Lower lobe of right lung (tissue), 2 donors: Measurements from ENCODE around the gene MAT2A. TPM values are rescaled to one million over a fixed set of nuclear protein-coding genes. Genes with fewer than 3 reads are reported as not detected.
"Not testable (repeated sequence)": the region's sequence is repeated elsewhere in the genome, so short reads cannot be mapped to it uniquely, and the experiment has no call there.

Source experiments
- ATAC-seq, 2 donors: fragments of 200-7000 bp; cut with Tn5 transposase; one replicate each; pipeline ENCODE4 v1.9.1; 2020 to 2022; ENCODE audit warnings: mild to moderate bottlenecking in 2 of 2, moderate library complexity in 2 of 2
- DNase-seq: peaks from one replicate; pipeline ENCODE4 v3.0.0-alpha.2; 2020
- H3K27ac ChIP-seq: fragments of 200-600 bp; one replicate; pipeline ENCODE4 v1.8.0; 2022
- H3K27me3 ChIP-seq: fragments of 200-600 bp; one replicate; pipeline ENCODE4 v1.8.0; 2022; ENCODE audit warnings: low read depth
- H3K36me3 ChIP-seq: fragments of 200-600 bp; one replicate; pipeline ENCODE4 v1.8.0; 2022; ENCODE audit warnings: mild to moderate bottlenecking
- H3K4me1 ChIP-seq: fragments of 200-600 bp; one replicate; pipeline ENCODE4 v1.8.0; 2022
- H3K4me3 ChIP-seq: fragments of 200-600 bp; one replicate; pipeline ENCODE4 v1.8.0; 2022; ENCODE audit warnings: mild to moderate bottlenecking
- H3K9me3 ChIP-seq: fragments of 200-600 bp; one replicate; pipeline ENCODE4 v1.8.0; 2022
- intact Hi-C: fragments of 100-400 bp; cut with DNase I; formaldehyde crosslinking; loops from one replicate; pipeline ENCODE4 v1.11.0; 2022
- total RNA-seq: library from RNA; stranded (reverse); fragmentation: NEBNext Ultra II Directional; extraction: Animal tissue kit (Norgen Biotek cat#: 25700); gene quantifications from one replicate; pipeline ENCODE4 v1.2.1, GENCODE V29; 2021
- TF ChIP-seq, protein P1 (sequence below): fragments of 200-600 bp; IDR thresholded peaks from one replicate; pipeline ENCODE4 v1.8.0; 2022; ENCODE audit warnings: antibody characterized with exemption, mild to moderate bottlenecking
- donor health status: DM: no; HTN: yes; CAD: no; lungs with severe emphysema.

Gene MAT2A
- total RNA-seq, 1 donor from 2014 or later: 183 TPM

DNA sequence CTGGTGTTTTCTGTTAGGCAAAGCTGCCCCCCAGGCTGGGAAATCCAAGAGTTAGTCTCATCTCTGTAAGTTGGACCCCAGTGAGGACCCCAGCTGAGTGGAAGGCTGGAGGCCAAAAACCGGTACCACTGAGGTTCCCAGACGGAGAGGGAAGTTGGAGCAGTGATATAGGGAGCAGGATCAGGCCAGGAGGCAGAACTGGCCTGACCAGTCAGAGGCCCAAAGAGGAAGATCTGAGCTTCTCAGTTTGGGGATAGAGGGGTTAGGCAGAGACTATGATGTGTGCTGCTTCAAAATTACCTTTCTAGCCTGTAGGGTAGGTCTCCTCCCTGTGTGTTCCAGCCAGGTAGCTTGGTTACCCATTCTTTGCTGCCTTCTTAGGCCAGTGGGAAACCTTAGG, 52.0 kb downstream of the MAT2A start:
- Histone ChIP-seq H3K4me3 (no peak overlapping the region), H3K27ac (peak overlapping the region; percentile 95), H3K4me1 (peaks cover 90% of the 10 kb centered on the region), H3K27me3 (no peaks in the 10 kb centered on the region), H3K36me3 (no peaks in the 10 kb centered on the region), H3K9me3 (no peaks in the 10 kb centered on the region)
- DNase-seq (no peak), ATAC-seq (no peak)
- TF ChIP-seq, protein P1, sequence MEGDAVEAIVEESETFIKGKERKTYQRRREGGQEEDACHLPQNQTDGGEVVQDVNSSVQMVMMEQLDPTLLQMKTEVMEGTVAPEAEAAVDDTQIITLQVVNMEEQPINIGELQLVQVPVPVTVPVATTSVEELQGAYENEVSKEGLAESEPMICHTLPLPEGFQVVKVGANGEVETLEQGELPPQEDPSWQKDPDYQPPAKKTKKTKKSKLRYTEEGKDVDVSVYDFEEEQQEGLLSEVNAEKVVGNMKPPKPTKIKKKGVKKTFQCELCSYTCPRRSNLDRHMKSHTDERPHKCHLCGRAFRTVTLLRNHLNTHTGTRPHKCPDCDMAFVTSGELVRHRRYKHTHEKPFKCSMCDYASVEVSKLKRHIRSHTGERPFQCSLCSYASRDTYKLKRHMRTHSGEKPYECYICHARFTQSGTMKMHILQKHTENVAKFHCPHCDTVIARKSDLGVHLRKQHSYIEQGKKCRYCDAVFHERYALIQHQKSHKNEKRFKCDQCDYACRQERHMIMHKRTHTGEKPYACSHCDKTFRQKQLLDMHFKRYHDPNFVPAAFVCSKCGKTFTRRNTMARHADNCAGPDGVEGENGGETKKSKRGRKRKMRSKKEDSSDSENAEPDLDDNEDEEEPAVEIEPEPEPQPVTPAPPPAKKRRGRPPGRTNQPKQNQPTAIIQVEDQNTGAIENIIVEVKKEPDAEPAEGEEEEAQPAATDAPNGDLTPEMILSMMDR: no peak
- intact Hi-C loops: no loop called here

DNA sequence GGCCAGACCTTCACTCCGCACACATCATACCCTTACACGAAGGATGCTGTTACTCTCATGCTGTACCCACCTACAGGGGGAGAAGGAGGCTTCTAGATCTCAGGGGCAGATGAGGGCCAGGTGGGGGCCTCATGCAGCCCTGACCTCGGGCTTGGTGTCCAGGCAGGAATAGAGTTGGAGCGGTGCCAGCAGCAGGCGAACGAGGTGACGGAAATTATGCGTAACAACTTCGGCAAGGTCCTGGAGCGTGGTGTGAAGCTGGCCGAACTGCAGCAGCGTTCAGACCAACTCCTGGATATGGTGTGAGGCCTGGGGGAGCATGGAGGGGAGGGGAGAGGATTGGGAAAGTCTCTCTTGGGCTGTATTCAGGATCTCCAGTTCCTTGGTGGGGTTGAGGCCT, 52.6 kb downstream of the MAT2A start:
- no peak for DNase-seq
- H3K27me3 ChIP-seq: no peaks in the 10 kb centered on the region
- ATAC-seq: no peak
- H3K4me3 ChIP-seq: no peak overlapping the region
- intact Hi-C loops: no loop called here
- no peaks in the 10 kb centered on the region for H3K9me3 ChIP-seq
- H3K36me3 ChIP-seq: peaks cover 1% of the 10 kb centered on the region
- H3K4me1 ChIP-seq: peaks cover 89% of the 10 kb centered on the region
- peak overlapping the region; percentile 95 for H3K27ac ChIP-seq
- TF ChIP-seq, protein P1: no peak

GRCh38 chr2:85592299-85592698, 53.3 kb downstream of the MAT2A start:
- H3K27me3 ChIP-seq, intact Hi-C loops, H3K9me3 ChIP-seq, ATAC-seq, H3K4me3 ChIP-seq, DNase-seq, H3K36me3 ChIP-seq: not testable (repeated sequence)
- Histone ChIP-seq H3K27ac (peak overlapping the region; percentile 95), H3K4me1 (peaks cover 89% of the 10 kb centered on the region)

GRCh38 chr2:85593023-85593422, 54.1 kb downstream of the MAT2A start:
- peaks cover 82% of the 10 kb centered on the region for H3K4me1 ChIP-seq

More at GRCh38 chr2:85593023-85593422, 54.1 kb downstream of the MAT2A start:
- Histone ChIP-seq H3K27ac (no peak overlapping the region), H3K9me3 (no peaks in the 10 kb centered on the region), H3K4me3 (no peak overlapping the region), H3K27me3 (no peaks in the 10 kb centered on the region), H3K36me3 (peaks cover 16% of the 10 kb centered on the region)
- TF ChIP-seq, protein P1: no peak
- ATAC-seq (no peak), DNase-seq (no peak)
- intact Hi-C loops: no loop called here

Other genes with a start within 250 kb of the MAT2A start
- gene TGOLN2, start 211.2 kb upstream of the MAT2A start, total RNA-seq: 171 TPM
- gene RETSAT, start 184.6 kb upstream of the MAT2A start, total RNA-seq: 55.5 TPM
- gene ELMOD3, start 184.4 kb upstream of the MAT2A start, total RNA-seq: 19.6 TPM
- 555 TPM for gene CAPG, start 128.8 kb upstream of the MAT2A start, total RNA-seq
- 0.97 TPM for gene SH2D6, start 120.5 kb upstream of the MAT2A start, total RNA-seq
- gene GGCX, start 22.3 kb downstream of the MAT2A start, total RNA-seq: 62.2 TPM
- 272 TPM for gene VAMP8, start 38.4 kb downstream of the MAT2A start, total RNA-seq
- gene VAMP5, start 45.3 kb downstream of the MAT2A start, total RNA-seq: 87.0 TPM
- 89.8 TPM for gene RNF181, start 56.6 kb downstream of the MAT2A start, total RNA-seq
- gene TMEM150A, start 63.5 kb downstream of the MAT2A start, total RNA-seq: 28.9 TPM
- gene C2orf68, start 72.9 kb downstream of the MAT2A start, total RNA-seq: 40.6 TPM
- gene USP39, start 77.0 kb downstream of the MAT2A start, total RNA-seq: 40.2 TPM
- gene SFTPB, start 129.0 kb downstream of the MAT2A start, total RNA-seq: 12,584 TPM
- gene GNLY, start 155.2 kb downstream of the MAT2A start, total RNA-seq: 21.5 TPM
- 44.9 TPM for gene ATOH8, start 214.8 kb downstream of the MAT2A start, total RNA-seq